H4 (cell line): ENCODE data around the gene SP6. TPM values are rescaled to one million over a fixed set of nuclear protein-coding genes. Genes with fewer than 3 reads are reported as not detected.

Experiments used
- DNase-seq: peaks from one replicate; pipeline ENCODE4 v3.0.0-alpha.2; 2015; ENCODE audit warnings: low spot score
- total RNA-seq: library from RNA; depleted of rRNA; stranded (reverse); fragments of >200 nt; shearing (Covaris generic); gene quantifications from 2 replicates; pipeline ENCODE4 v1.2.3, GENCODE V29; 2014

The SP6 gene
- total RNA-seq, 1 experiment from 2014 or later, result 0.21 TPM

DNA sequence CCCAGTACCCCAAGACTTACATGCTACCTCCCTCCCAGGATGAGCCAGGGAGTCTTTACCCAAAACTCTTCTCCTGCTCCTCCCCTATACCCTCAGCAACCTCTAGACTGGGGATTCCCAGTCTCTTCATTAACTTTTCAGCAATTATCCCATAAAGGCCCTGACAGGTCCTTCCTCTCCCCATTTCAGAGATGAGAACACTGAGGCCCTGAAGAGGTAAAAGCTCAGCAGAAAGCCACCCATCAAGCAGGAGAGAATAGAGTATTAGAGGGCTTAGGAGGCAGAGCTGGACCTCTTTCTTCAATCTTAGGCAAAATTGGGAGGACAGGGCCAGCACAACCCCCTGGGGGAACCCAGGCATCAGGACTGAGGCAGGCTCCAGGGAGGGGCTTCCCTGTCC, 5.9 kb upstream of the SP6 start:
- no peak for DNase-seq

DNA sequence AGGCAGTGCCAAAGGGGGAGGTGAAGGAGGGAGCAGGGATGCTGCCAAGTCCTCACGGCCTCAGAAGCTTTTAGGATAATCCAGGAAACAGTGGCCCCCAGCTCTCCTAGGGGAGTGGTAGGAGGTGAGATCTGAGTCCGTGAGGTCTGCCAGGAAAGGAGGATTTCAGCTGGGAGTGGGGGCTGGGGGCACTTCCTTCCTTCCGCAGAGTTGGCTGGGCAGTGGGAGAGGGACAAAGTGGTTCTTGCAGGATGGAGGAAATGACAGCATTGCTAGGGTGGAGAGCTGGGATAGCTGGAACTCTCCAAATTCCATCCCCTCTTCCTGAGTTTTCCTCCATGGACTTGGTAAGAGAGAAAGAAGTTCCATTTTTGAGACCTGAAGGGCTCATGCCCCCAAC, 4.8 kb upstream of the SP6 start:
- no peak for DNase-seq

DNA sequence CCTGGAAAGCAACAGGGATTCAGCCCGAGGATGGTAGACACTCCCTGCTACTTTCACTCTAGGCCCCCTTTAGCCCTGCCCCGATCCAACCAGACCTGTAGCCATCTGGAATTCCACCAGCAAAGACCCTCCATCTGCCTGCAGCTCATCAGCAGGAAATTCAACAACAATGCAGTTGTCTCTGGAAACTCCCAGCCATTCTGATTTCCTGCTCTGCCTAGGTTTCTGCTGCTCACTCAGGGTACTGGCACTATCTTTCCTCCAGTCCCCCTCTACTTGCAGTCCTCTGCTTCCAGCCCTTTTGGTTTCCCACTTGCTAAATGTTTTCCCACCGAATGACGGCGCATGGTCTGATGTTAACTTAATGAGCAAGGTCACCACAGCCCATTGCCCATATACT, 2.7 kb upstream of the SP6 start:
- DNase-seq, result no peak

DNA sequence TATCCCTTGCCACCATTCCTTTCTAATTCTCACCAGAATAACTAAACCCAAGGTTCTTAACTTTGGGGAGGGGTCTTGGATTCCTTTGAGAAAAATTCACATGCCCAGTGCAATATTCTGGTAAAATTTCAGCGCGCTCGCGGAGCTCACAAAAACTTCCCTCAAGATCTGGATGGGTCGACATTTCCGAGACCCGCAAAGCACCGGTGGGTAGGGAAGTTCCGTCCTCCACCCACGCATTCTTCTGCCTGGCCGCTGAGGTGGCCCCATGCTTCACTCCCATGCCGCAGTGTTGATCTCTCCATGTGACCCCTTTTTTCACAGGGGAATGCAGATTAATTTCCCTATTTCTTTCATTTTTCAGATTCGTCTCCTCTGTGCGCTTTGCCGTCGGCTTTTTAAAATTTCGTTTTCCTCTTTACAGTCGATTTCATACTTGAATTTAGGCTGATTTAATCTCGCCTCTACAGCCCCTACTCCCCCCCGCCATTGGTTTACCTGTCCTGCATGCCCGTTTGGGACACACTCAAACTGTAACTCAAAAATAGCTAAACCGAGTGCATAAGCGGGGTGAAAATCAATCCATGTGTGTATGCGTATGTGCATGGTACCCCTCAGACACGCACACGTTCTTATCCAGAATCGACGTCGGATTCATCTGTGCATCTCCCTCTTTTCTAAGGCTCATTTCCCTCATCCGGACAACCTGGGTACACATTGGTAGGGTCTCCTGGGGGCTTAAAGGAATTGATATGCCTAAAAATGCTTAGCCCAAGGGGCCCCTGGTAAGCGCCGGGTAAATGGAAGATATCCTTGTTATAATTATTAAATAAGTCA, 1.4 kb upstream of the SP6 start:
- DNase-seq, result no peak

DNA sequence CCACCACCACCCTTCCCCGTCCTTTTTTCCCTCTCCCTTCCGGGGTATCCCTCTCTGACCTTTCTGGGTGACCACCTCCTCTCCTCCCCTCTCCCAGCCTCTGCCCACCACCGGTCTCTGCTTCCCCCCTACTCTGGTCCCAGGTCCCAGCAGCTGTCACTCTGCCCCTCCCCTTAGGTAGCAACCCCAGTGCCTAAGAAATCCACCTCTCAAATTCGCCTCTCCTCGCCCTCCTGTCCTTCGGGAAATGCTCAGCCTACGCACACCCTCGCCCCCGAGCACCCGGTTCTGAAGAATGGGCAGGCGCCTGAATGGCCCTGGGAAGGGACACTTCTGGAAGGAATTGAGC, 775 bp upstream of the SP6 start:
- DNase-seq, result no peak

DNA sequence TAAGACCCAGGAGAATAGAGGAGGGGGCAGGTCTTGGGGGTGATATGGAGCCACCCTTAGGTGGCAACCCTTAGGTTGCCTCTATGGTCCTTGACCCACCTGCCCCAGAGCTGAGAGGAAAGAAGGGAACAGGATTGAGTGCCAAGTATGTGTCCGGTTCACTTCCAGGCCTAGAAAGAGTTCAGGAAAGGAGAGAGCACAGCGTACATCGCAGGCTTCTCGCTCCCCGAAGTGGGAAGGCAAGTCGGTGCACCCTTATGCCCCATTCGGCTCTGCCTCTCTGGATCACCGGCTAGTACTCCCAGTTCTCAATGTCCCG, 631 bp downstream of the SP6 start:
- DNase-seq, result no peak

DNA sequence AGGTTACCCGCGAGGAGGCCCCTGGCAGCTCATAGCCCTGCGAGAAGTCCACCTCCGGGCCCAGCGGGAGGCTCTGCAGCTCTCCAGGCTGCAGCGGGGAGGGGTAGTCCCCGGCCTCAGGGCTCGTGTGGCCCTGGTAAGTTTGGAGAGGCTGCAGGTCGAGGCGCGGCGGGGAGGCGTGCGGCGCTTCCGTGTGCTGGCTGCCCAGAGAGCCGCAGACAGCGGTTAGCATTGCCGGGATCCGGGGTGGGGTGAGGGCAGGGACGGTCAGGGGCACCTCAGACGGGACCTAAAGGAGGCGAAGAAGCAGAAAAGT, 2.8 kb downstream of the SP6 start:
- DNase-seq, result no peak

DNA sequence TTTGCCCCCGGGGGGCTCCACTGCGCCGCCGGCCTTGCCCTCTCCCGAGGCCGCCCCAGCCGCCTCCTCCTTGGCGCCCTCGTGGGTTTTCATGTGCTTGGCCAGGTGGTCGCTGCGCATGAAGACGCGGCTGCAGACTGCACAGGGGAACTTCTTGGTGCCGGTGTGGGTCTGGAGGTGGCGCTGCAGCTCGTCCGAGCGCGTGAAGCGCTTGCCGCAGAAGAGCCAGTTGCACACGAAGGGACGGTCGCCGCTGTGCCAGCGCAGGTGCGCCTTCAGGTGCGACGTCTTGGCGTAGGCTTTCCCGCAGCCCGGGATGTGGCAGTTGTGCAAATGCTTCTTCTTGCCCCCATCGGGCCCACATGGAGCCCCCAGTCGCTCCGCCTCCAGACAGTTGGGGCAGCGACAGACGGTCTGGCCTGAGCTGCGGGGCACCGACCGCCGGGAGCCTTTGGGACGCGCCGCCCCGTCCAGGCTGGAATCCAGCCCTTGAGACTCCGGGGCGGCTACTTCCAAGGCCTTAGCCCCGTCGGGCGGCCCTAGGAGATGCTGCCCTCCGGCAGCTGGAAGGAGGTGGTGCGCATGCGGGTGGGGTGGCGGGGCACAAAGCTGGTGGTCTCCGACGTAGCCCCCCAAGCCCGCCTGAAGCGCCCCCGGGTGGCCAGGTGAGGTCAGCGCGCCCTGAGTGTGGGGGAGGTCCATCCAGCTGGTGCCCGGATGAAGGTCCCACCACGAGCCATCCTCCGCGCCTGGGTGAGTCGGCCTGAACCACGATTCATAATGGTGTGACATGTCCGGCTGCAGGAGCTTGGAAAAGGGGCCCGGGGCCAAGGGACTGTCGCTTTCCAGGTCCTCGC, 3.4 kb downstream of the SP6 start:
- no peak for DNase-seq

DNA sequence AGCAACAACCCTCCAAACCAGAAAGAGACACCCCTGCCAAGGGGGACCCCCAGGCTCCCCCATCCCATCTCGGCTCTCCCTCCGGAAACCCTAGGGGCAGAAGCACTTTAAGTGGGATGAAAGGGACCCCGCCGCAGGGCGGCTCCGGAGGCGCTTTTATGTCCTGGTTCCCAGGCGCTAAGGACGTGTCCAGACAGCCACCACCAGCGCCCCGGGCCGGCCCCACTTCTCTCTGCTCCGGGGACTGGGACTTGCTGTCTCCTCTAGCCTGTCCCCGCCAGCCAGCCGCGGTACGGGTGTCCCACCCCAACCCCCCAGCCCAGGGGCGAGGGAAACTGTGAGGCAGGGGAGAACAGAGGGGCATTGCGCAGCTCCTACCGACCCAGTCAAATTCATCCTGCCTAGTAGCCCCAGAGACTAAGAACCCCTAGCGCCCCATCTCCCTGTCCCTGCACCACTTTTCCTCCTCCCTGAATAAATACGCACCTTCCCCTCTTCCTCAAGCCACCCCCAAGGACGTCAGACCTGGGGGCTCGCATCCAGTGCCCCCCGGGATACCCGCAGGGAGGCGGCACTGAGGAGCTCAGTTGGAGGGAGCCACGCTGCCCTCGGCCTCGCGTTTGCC, 4.1 kb downstream of the SP6 start:
- no peak for DNase-seq

DNA sequence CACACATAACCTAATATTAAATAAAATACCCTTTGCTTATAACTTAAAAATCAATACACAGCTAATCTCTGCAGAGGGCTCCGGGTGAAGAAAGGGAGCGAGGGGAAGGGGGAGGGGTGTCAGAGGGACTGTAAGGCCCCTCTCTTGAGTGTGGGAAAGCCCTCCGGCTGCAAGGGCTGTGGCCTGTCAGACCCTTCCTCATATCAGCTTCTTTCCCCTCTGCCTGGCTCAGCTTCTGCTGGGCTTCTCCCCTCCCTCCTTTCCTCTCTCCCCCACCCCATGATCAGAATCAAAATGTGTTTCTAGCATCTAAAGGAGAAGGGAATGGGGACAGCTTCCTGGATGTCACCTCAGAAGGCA, 5.3 kb downstream of the SP6 start:
- DNase-seq, result no peak

DNA sequence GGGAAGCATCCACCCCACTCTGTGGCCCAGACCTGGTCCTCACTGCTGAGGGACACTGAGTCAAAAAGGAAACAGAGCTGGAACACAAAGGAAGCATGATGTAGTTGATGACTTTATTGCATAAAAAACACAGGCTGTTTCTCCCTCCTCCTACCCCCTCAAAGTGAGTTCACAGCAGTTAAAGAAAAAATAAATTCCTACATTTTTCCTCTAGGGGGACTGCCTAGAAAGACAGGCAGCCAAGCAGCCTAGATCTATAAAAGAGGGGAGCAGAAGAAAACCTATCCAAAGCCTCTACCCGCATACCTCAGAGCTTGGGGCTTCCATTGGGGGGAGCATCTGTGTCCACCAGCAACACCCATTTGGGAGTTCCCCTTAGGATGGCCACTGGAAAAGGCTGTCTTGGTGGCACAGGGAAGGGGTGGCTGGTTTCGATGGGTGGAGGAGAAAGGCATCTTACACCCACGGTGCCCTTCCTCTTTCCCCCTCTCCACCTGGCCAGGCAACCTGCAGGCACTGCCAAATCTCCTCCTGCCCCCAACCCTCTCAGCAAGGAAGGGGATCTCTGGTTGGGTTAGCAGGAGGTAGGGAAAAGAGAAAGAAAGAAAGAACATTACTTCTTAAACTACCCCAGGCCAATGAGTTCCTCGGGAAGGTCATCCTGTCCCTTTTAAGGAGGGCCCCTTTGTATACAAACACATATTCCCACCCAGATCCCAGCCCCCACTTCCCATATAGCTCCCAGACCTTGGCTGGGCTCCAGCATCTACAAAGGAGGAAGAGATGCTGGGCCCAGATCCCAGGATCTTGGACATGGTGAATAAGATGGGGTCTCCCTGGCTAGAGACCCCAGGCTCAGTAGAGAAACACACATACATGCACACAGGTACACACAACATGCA, 5.9 kb downstream of the SP6 start:
- DNase-seq, result no peak

DNA sequence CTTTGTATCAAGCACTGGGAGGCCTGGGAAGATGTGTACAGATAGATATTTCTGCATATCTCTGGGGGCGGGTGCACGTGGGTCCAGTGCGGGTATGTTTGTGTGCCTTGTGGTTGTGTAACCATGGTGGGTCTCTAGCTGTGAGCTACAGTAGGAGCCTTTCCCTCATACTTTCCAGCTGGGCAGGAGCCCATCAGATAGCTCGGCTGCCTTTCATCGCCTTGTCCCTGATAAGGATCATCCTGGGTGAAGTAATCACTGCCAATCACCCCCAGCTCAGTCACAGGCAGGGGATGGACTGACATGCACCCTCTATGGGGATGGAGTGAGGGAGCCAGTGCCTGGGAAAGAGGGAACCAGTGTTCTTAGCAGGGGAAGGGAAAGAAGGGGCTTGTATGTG, 6.7 kb downstream of the SP6 start:
- DNase-seq, result no peak

DNA sequence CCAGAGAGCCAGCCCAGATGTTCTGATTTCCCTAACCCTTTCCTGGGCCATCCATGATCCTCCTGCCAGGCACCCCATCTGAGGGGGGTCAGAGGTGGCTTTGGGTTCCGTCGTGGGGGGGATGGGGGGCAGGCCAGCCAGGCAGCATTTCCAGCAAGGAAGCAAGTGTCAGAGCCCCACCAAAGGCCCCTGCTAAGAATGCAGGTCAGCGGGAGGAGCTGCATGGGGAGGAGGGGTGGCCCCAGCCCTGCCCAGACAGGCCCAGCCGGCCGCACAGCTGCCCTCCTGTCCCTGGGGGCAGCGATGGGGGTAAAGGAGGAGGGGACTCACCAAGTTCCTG, 7.6 kb downstream of the SP6 start:
- no peak for DNase-seq

DNA sequence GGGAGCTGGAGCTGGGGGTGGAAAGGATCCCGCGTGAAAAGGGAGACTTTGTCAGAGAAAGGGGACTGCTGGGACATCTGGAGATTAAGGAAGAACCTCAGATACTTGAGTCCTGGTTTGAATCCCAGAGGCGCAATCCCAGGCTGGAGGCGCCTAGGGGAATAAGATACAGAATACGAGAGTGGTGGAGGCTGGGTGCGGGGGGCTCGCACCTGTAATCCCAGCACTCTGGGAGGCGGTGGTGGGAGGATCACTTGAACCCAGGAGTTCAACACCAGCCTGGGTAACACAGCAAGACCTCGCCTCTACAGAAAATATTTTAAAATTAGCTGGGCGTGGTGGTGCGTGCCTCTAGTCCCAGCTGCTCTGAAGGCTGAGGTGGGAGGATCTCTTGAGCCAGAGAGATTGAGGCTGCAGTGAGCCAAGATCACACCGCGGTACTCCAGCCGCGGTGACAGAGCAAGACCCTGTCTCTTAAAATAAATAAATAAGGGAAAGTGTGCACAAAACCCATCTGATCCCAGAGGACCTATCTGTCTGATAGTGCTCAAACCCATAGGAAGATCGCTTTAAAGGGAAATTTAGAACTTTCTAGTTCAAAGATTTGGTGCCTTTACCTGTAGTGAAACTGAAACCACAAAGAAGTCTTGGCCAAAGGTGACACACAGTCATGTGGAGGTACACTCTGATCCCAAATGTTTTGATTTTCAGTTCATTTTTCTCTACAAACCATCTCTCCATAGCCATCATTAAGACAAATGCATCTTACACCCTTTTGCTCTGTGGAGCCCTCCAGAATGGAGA, 9.3 kb downstream of the SP6 start:
- DNase-seq, result no peak

DNA sequence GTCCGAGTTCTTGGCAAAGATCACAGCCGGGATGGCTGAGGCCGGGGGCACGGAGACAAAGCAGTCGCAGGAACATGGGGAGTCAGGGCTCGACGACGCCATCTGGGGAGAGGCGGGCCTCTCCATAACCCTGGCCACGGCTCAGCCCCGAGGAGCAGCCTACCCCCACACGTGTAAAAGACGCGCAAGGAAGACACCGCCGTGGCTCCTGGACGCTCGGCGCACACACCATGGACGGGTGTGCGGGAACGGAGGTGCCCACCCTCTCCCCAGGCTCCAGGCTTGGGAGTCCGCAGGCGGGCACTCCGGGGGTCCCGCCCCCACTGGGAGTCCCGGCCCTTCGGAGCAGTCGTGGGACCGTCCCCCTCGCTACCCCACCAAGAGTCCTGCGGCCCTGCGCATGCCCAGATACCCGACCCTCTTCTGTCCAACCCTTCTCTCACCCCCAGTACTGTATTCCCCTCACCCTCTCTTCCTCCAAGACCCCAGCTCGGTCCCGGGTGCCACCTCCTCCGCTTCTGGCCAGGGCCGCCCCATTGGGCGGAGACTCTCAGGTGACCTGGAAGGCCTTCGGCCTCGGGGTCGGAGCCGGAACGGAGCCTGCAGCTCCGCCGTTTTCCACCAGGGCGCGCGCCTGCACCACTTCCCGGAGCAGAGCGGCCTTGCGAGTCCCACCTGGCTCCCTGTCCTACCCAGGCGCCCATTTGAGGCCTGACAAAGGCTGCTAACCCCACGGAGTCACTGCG, 10.0 kb downstream of the SP6 start, which contains the start of gene SCRN2:
Gene SCRN2 (minus strand): TSS at position 532 of the 746 bp plus-strand sequence. CDS start 430 bp downstream, at position 102.
- peak; percentile 85 for DNase-seq

DNA sequence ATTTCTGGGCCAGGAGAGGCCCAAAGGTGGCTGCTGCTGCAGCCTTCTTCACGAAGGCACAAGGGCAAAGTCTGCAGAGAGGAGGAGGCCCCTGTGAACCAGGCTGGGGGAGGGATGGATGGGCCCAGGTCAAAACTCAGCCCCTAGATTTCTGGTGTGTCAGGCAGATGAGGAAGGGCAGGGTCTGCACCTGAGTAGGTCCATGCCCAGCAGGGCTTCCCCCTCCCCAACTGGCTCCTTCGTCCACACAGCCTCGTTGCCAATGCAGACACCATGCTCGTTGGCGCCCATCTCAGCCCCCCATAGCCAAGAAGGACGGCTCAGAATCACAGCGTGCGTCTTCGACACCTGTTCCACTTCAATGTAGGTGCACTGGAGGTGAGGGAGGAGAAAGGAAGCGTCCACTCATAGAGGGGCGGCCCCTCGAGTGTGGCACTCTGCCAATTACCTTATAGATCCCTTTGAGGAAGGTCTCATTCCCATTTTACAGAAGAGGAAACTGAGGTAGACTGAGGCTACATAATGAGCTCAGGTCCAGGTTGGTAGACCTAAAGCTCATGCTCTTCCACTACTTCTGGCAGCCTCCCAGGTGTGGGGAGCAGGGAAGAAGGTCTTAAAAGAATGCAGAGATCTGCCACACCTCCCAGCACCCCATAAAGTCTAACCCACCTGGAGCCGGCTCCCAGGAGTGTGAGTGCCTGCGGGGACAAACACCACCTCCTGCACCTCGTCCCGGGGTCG, 10.8 kb downstream of the SP6 start:
- no peak for DNase-seq

DNA sequence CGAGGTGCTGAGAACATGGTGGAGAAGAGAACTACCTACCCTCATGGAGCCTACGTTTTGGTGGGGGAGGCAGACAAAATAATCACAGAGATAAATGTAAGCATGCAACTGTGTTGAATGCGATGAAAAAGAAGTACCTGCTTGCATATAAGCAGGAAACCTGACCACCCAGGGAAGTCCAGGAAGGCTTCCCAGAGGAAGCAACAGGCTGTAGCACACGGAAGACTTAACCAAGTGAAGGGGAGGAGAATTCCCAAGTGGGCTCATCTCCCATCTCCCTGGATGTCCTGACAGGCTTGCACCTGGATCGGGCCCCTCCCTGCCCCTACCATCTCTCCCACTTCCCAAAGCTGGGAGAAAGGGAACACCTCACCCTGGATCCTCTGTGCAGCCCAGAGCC, 11.9 kb downstream of the SP6 start:
- no peak for DNase-seq

DNA sequence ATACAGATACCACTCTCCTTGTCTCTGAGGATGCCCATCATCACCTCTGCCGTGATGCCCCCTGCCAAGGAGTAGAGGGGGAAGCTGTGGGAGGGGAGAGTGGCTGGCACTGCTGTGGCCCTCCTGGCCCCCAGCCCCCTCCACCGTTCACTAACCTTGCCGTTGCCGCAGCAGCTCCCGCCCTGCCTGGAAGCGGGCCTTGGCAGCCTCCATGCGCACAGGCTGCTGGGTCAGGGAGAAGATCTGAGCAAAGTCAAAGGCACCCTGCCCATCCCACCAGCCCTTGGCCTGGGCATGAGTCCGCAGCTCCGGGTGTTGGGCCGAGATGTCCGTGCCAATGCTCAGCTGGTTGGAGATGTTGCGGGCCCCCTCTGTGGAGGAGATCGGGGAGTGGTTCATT, 12.3 kb downstream of the SP6 start:
- no peak for DNase-seq

DNA sequence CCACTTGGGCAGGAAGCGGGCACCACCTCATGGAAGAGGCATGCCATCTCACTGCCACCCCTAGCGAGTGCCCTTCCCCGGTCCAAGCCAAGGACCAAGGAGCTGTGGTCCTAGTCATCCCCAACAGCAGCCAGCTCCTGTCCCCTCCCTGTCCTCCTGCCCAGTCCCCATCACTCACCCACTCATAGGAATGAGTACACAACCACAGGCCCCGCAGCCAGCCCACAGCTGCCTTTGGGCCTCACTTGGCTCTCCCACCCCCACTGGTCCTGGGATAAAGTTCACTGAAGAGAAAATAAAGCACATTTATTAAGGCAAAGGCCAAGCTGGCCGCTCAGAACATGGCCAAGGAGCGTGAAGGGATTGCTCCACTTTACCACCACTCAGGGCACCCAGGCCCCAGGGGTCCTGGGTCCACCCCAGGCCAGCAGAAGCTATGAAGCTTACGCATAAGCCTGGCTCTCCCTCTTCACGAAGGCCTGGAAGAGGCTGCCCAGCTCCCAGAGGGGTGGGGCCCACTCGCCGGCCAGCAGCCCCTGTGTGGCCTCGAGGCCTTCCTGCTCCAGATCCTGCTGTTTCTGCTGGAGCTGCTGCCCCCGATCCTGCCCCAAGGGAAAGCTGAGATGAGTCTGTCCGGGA, 13.4 kb downstream of the SP6 start:
- DNase-seq, result peak; percentile 55
